Uterus (tissue), 4 donors: ENCODE measurements around the gene AGMO. TPM values are rescaled to one million over a fixed set of nuclear protein-coding genes. Genes with fewer than 3 reads are reported as not detected.

ENCODE experiments used
- DNase-seq, 2 donors: peaks; one replicate each; pipeline ENCODE4 v3.0.0-alpha.2; 2019 to 2020
- H3K27ac ChIP-seq, 2 donors: fragments of 200-600 bp; sonication (generic); 1 replicate in 1 of 2; 2 replicates in 1 of 2; pipeline ENCODE4 v1.5.1; 2016 to 2018
- H3K27me3 ChIP-seq, 2 donors: fragments of 200-600 bp; sonication (generic); one replicate each; pipeline ENCODE4 v1.5.1; 2018 to 2019; ENCODE audit warnings: control low read depth in 1 of 2
- H3K36me3 ChIP-seq, 2 donors: fragments of 200-600 bp; sonication (generic); one replicate each; pipeline ENCODE4 v1.5.1; 2019; ENCODE audit warnings: control low read depth in 1 of 2
- H3K4me1 ChIP-seq, 2 donors: fragments of 200-600 bp; sonication (generic); one replicate each; pipeline ENCODE4 v1.5.1; 2018 to 2019; ENCODE audit warnings: control low read depth in 1 of 2
- H3K4me3 ChIP-seq, 2 donors: fragments of 200-600 bp; sonication (generic); 1 replicate in 1 of 2; 2 replicates in 1 of 2; pipeline ENCODE4 v1.5.1; 2018 to 2019; ENCODE audit warnings: mild to moderate bottlenecking in 1 of 2
- H3K9me3 ChIP-seq, 2 donors: fragments of 200-600 bp; sonication (generic); one replicate each; pipeline ENCODE4 v1.5.1; 2019; ENCODE audit warnings: control low read depth in 1 of 2
- POLR2A ChIP-seq, 2 donors: fragments of 450-650 bp; IDR thresholded peaks; one replicate each; pipeline ENCODE4 v1.6.1; 2016; ENCODE audit warnings: antibody characterized with exemption in 2 of 2, mild to moderate bottlenecking in 1 of 2, moderate library complexity in 1 of 2
- intact Hi-C: fragments of 100-400 bp; cut with DNase I; formaldehyde crosslinking; loops from one replicate; pipeline ENCODE4 v1.15.1; 2023; ENCODE audit warnings: low total_unique reads
- total RNA-seq, 4 donors: library from RNA; depleted of rRNA in 3 of 4; stranded (reverse); fragments of >200 nt in 3 of 4; gene quantifications; one replicate each; pipeline versions ENCODE4 v1.1.0 to v1.2.4, GENCODE V29; 2014 to 2023
- TF ChIP-seq, protein P1 (sequence below), 4 experiments: fragments of 200-600 bp in 2 of 4; fragments of 450-650 bp in 2 of 4; sonication (generic) in 2 of 4; IDR thresholded peaks; one replicate each; pipeline ENCODE4 v1.5.1; 2016 to 2019; ENCODE audit warnings: antibody characterized with exemption in 4 of 4, mild to moderate bottlenecking in 2 of 4, moderate library complexity in 1 of 4
- donor health status: DM: yes; HTN: yes; CAD: no.

AGMO gene
- total RNA-seq, 4 donors from 2014 or later, result 0.24 to 1.5 TPM; not detected in 2

DNA sequence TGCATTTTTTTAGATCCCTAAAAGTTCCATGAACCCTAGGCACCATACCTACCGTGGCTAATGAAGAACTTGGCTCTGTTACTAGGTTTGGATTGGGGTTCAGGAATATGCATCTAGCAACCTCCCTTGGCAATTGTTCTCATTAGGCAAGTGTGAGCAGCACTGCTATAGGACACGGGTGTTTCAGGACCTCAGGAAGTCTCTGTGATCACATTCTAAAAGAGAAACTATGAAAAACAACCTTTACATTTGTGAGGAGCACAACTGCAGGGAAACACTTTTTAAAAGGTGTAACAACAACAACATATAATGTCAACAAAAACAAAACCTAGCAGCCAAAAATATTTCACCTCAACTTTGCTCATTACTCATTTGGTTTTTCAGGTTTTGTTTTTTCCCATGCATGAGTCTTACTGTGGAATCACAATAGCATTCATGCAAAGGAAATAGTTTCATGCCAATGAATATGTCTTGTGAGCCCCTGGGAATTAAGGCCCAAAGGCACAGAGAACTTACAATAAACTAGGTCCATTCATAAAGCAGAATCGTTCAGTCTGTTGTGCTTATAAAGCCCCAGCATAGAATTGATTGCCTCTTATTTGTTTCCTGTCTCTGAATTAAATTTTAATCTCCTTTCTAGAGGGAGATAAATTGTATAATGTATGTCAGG, 403.5 kb downstream of the AGMO start:
- Histone ChIP-seq H3K27ac (peak overlapping the region; percentile 47 to 74), H3K36me3 (no peaks in the 10 kb centered on the region), H3K27me3 (no peaks in the 10 kb centered on the region), H3K4me1 (no peaks in the 10 kb centered on the region), H3K9me3 (no peaks in the 10 kb centered on the region), H3K4me3 (no peak overlapping the region)
- intact Hi-C loops, result no loop called here
- DNase-seq, result no peak
- no peak for TF ChIP-seq POLR2A (IDR thresholded peaks at IDR 0.05)
- TF ChIP-seq, protein P1, sequence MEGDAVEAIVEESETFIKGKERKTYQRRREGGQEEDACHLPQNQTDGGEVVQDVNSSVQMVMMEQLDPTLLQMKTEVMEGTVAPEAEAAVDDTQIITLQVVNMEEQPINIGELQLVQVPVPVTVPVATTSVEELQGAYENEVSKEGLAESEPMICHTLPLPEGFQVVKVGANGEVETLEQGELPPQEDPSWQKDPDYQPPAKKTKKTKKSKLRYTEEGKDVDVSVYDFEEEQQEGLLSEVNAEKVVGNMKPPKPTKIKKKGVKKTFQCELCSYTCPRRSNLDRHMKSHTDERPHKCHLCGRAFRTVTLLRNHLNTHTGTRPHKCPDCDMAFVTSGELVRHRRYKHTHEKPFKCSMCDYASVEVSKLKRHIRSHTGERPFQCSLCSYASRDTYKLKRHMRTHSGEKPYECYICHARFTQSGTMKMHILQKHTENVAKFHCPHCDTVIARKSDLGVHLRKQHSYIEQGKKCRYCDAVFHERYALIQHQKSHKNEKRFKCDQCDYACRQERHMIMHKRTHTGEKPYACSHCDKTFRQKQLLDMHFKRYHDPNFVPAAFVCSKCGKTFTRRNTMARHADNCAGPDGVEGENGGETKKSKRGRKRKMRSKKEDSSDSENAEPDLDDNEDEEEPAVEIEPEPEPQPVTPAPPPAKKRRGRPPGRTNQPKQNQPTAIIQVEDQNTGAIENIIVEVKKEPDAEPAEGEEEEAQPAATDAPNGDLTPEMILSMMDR (IDR thresholded peaks at IDR 0.05), result no peak

Other genes starting within 250 kb of the AGMO start
- 10 to 100 TPM in 1 of 4 donors, 1 to 10 TPM in 2, under 1 TPM in 1; 0.51 to 16.9 (median 5.7) TPM for gene MEOX2, start 124.7 kb upstream of the AGMO start, total RNA-seq